Stimulated activated CD4-positive, alpha-beta T cell treated with anti-CD3 and anti-CD28 coated beads, Interleukin-2, amount 100 ng/mL, for 4 hours (primary cell): Measurements from ENCODE around the gene ACAD9.

Source experiments
- DNase-seq: peaks from one replicate; pipeline ENCODE4 v3.0.0-alpha.2; 2020; ENCODE audit warnings: low read depth

ACAD9 gene

DNA sequence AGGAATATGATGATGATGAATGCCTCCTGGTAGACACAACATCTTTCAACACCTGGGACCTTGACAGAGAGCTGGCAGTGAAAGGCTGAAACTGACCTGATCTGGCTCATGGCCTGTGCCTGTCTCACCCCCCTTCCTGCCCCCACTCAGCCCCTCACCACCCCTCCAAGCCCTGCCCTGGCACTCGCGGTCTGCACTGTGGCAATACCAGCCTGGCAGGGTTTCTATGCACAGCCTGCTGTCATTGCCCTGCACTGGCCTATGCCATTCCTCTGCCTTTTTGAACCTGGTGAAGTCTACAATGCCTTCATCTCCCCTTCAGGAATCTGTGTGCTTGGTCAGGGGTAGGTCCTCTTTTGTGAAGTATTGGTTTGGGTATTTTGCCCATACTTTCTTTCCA, 56.5 kb downstream of the ACAD9 start:
- DNase-seq: no peak

DNA sequence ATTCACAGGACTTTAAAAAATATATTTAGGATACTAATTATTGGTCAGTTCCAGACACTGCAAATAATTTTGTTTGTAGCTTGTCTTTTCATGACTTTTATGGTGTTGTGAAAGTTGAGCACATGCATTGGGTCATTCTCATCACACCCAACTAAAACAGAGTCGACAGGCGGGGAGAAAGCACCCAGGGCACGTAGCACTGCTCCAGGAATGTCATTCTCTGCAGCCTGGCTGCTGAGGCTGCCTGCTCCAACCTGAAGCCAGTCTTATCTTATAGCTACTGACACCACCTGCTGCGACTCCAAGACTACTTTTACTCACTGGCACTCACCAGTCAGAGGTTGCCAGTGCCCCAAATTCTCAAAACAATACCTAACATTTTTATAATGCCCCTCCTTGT, 56.9 kb downstream of the ACAD9 start:
- DNase-seq: no peak

DNA sequence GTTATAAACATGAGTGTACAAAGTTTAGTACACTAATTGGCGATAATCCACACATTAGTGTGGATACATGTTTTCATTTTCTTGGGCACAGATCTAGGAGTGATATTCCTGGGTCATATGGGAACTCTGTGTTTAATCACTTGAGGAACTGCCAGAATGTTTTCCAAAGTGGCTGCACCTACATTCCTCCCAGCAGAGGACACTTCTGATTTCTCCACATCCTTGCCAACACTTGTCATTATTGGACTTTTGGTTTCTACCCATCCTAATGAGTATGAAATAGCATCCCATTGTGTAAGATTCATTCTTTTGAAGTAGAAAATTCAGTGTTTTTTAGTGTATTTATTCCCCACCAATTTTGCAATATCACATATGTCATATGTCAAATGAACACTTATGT, 60.8 kb downstream of the ACAD9 start:
- no peak for DNase-seq

DNA sequence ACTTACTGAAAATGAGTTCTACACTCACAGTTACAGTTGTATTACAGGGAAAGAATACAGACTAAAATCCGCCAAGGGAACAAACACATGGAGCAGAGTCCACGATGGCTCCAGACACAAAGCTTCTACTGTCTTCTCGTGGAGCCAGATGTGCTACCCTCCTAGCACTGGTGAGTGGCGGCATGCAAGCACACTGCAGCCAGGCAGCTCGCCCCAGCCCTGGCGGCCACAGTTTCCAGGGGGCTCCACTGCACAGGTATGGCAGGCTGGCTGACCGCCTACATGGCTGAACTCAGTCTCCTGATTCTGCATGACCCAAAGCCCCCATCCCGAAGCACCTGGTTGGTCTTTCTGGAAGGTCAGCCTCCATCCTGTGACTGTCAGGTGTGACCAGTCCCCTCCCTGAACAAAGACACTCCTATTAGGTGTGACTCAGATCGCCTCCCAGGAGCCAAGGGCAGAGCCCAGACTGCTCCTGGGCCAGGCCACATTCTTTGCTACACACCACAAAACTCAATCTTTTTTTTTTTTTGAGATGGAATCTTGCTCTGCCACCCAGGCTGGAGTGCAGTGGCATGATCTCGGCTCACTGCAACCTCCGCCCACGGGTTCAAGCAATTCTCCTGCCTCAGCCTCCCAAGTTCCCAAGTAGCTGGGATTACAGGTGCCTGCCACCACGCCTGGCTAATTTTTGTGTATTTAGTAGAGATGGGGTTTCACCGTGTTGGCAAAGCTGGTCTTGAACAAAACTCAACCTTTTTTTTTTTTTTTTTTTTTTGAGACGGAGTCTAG, 62.9 kb downstream of the ACAD9 start:
- DNase-seq: no peak

DNA sequence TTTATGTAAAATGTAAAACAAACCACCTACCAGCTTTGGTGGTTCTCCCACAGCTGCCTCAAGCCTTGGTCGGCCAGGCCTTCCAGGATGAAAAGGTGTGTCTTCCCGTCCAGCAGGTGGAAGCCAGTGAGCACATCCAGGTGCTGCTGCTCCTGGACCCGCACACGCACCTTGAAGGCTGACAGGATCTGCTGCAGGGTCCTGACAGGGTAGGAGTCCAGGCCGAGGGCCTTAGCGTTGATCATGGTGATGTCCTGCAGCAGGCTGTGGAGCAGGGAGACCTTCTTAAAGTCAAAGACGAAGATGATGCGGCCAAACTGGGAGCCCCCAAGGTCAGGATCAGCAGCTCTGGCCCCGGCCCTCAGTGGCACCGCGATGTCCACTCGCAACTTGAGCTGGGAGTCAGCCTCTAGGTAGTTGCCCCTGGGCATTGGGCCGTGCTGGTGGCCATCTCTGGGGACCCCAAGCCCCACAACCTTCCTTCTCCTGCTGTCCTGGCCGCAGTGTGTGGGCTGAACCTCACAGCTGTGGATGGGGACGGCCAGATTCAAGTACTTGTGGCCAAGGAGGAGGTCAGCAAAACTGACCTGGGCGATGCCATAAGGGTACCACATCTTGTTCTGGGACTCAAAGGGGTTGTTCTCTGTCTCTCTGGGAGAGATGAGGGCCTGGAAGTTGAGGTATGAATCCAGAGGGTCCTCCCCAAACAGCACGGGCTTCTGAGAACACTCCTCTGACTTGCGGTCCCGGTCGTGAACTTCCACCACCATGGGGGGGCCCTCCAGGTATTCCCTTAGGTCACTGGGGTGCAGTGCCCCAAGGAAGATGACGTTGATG, 65.8 kb downstream of the ACAD9 start:
- no peak for DNase-seq

DNA sequence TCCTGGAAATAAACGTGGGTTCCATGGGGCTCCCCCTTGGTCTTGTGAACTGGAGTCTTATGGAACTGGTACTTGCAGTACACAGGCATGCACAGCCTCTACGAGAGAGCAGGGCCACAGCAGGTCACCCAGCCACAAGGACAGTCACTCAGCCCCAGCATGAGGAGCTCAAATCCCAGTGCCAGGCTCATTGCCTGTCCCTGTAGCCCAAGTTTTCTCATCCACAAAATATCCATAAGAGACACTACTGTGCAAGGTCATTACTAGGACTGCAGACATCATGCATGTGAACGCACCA, 66.4 kb downstream of the ACAD9 start:
- DNase-seq: no peak

DNA sequence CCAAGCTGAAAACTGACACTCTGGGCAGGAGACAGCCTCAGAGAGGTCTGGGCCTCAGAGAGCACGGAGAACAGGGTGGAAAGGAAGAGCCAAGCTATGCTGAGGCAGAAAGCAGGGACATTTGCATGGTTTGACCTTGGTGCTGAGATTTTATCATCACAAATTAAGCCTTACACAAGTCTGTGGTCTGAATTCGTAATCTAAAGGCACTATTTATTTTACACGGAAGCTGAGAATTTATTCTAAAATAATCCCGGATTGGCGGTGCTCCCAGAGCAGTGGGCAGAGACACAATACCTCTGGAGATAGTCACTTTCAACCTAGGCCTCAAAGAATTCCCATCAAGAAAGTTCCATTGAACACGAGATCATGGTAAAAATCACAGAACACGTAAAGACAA, 67.0 kb downstream of the ACAD9 start:
- no peak for DNase-seq

DNA sequence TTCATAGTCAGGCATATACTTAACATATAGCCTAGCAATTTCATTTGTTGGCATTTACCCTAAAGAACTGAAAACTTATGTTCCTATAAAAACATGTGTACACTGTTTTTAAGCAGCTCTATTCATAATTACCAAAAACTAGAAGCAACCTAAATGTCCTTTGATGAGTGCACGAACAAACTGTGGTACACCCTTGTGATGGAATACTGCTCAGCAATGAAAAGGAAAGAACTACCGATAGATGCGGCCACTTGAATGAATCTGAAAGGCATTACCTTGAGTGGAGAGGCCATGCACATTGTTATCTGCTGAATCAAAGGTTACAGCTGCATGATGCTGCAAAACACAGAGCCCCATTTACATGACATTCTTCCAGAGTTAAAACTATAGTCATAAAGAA, 69.7 kb downstream of the ACAD9 start:
- no peak for DNase-seq

DNA sequence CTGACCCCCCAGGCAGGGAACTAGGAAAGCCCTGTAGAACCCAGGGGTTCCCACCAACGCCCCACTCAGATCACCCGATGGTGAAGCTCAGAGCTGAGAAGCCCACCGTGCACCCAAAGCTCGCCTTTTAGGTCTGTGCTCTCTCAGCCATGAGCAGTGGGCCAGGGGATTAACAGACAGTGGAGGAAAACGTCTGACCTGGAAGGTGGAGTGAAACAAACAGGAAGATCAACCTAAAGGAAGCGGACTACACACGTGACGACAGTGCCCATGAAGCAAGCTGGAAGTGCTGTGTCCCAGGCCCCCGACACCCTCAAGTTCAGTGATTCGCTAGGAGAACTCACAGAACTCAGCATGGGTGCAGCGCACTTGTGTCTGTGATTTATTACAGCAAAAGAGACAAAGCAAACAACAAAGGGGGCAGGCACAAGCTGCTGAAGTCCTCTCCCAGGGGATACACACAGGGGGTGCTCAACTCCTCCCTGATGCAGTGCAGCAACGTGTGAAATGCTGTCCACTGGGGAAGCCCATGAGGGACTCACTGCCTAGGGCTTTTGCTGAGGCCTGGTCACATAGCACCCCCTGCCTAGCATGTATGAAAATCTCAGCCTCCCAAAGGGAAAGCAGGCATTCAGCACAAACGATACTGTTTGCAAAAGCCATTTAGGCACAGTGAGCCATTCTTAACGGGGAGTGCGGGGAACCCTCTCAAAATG, 71.0 kb downstream of the ACAD9 start:
- peak; percentile 1 for DNase-seq

DNA sequence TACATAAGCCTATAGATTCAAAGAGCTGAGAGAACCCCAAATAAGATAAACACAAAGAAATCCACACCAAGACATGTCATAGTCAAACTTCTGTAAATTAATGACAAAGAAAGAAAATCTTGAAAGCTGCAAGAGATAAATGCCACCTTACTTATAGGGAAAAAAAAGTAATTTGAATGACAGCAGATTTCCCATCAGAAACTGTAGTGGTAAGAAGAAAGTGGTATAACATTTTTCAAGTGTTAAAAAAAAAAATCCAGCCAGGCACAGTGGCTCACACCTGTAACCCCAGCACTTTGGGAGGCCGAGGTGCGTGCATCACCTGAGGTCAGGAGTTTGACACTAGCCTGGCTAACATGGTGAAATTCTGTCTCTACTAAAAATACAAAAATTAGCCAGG, 77.0 kb downstream of the ACAD9 start:
- DNase-seq: no peak
